Fibroblast of skin of left biceps (primary cell): ENCODE results near the gene CHST11.
A peak's percentile ranks its signal among the peaks of the same experiment; 100 is the strongest.
"Not testable (repeated sequence)": the region's sequence is repeated elsewhere in the genome, so short reads cannot be mapped to it uniquely, and the experiment has no call there.

Experiments
- DNase-seq, 2 experiments: peaks; one replicate each; pipeline ENCODE4 v3.0.0-alpha.2; 2013; ENCODE audit warnings: low read depth in 2 of 2

The CHST11 gene

GRCh38 chr12:104802208-104802607 is 345.5 kb downstream of the CHST11 start:
- DNase-seq: no peak

DNA sequence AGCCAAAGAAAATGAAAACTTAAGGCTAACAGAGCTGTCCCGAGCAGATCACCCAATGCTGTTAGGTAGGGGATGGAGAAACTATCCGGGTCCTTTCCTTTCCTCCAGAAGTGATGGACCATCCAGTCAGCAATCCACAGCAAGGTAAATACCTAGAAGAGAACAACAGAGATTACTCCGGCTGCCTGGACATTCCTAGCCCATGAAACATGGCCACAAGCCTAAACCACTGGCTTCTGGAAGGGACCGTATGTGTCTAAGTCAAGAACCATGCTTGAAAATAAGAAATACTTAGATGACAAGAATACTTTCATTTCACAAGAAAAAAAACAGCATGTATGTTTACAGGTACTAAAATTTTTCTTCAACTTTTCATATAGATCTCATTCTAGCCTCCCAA is 348.4 kb downstream of the CHST11 start:
- peak in 1 of 2 experiments; percentile 34 for DNase-seq

- DNase-seq: not testable (repeated sequence)
These were observed 349.4 kb downstream of the CHST11 start for GRCh38 chr12:104806194-104806593.

GRCh38 chr12:104809251-104809650 is 352.5 kb downstream of the CHST11 start:
- no peak for DNase-seq

- no peak for DNase-seq
These were observed 353.1 kb downstream of the CHST11 start for GRCh38 chr12:104809706-104810385.
